ENCODE results near the gene RHOD. TPM values are rescaled to one million over a fixed set of nuclear protein-coding genes. Genes with fewer than 3 reads are reported as not detected.

Gene RHOD
- total RNA-seq, result 51.4 and 158 TPM in 2 replicates

GRCh38 chr11:67056267-67057204, at the start of gene RHOD:
TSS of gene RHOD (plus strand) at chr11:67056847. CDS start at chr11:67056903, 56 bp downstream.

GRCh38 chr11:67022961-67023956, 33.4 kb upstream of the RHOD start, which contains the start of gene SYT12:
TSS of gene SYT12 (plus strand) at chr11:67023134. CDS start at chr11:67030145, 7,011 bp downstream.

GRCh38 chr11:67118801-67119584, 62.3 kb downstream of the RHOD start, which contains the start of gene KDM2A:
TSS of gene KDM2A (plus strand) at chr11:67119263. CDS start at chr11:67121317, 2,054 bp downstream.

Other genes with a start within 250 kb of the RHOD start
- gene RCE1, start 213.4 kb upstream of the RHOD start, total RNA-seq, result 18.1 and 26.0 TPM in 2 replicates
- 9.4 and 20.8 TPM in 2 replicates for gene LRFN4, start 199.8 kb upstream of the RHOD start, total RNA-seq
- 4.3 and 11.2 TPM in 2 replicates for gene PC, start 98.5 kb upstream of the RHOD start, total RNA-seq
- gene C11orf86, start 81.5 kb upstream of the RHOD start, total RNA-seq, result not detected in 2 replicates
- gene SYT12, start 33.7 kb upstream of the RHOD start, total RNA-seq, result not detected in 2 replicates
- gene KDM2A, start 62.4 kb downstream of the RHOD start, total RNA-seq, result 77.6 and 89.1 TPM in 2 replicates
- gene GRK2, start 209.6 kb downstream of the RHOD start, total RNA-seq, result 27.5 and 40.4 TPM in 2 replicates
- gene ANKRD13D, start 232.5 kb downstream of the RHOD start, total RNA-seq, result 28.1 and 42.4 TPM in 2 replicates
- 41.2 and 67.5 TPM in 2 replicates for gene SSH3, start 246.7 kb downstream of the RHOD start, total RNA-seq